Measurements from ENCODE around the gene DNM2. TPM values are rescaled to one million over a fixed set of nuclear protein-coding genes. Genes with fewer than 3 reads are reported as not detected.

The DNM2 gene
- total and polyA plus RNA-seq, 2 of the 13 experiments (the other 11 are each of a cell fraction or from before 2014, with no cell fraction given): 41.7 to 59.8 TPM

DNA sequence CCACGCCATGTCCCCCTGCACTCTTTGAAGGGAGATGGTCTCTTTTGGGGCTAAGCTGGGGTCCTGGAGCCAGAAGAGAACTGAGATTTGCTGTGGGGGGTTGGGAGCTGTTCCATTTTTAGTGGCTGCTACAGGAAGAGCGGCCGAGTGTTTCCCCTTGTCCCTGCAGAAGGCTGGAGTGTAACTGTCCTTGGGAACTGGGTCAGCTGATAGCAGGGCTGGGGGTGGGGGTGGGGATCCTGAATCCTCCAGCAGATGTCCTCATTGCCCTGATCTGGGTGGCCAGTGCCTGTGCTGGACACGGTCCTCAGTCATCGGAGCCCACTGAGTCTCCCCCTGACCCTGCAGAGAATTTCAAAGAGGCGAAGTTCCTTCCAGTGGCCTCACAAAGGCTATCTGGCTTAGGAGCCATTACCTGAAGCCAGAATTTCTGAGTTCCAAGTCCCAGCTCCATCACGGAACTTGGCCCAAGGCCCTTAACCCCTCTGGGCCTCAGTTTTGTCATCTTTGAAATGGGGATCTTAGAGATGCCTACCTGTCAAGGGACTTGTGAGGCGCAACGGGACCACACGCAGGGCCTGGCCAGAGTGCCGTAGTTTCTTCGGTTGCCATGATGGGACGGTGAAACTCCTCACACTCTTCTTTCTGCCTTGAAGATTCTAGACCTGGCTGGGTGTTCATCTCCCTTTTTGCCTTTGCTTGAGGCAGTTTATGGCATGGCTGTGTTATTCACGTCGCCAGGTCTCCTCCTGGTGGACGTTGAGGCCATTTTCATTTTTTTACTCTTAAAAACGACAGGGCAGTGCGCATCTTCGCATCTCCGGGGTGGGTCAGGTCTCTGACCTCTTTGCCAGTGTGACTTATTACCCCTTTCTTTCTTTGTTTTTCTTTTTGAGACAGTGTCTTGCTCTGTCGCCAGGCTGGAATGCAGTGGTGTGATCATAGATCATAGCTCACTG lies 51.9 kb downstream of the DNM2 start (continued):
- TF ChIP-seq, protein P1, sequence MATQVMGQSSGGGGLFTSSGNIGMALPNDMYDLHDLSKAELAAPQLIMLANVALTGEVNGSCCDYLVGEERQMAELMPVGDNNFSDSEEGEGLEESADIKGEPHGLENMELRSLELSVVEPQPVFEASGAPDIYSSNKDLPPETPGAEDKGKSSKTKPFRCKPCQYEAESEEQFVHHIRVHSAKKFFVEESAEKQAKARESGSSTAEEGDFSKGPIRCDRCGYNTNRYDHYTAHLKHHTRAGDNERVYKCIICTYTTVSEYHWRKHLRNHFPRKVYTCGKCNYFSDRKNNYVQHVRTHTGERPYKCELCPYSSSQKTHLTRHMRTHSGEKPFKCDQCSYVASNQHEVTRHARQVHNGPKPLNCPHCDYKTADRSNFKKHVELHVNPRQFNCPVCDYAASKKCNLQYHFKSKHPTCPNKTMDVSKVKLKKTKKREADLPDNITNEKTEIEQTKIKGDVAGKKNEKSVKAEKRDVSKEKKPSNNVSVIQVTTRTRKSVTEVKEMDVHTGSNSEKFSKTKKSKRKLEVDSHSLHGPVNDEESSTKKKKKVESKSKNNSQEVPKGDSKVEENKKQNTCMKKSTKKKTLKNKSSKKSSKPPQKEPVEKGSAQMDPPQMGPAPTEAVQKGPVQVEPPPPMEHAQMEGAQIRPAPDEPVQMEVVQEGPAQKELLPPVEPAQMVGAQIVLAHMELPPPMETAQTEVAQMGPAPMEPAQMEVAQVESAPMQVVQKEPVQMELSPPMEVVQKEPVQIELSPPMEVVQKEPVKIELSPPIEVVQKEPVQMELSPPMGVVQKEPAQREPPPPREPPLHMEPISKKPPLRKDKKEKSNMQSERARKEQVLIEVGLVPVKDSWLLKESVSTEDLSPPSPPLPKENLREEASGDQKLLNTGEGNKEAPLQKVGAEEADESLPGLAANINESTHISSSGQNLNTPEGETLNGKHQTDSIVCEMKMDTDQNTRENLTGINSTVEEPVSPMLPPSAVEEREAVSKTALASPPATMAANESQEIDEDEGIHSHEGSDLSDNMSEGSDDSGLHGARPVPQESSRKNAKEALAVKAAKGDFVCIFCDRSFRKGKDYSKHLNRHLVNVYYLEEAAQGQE (IDR thresholded peaks at IDR 0.05; ENCODE audit: borderline replicate concordance in 1 of 2, low read depth in 1 of 2, low read length in 2 of 2): no peak
- TF ChIP-seq, protein P2, sequence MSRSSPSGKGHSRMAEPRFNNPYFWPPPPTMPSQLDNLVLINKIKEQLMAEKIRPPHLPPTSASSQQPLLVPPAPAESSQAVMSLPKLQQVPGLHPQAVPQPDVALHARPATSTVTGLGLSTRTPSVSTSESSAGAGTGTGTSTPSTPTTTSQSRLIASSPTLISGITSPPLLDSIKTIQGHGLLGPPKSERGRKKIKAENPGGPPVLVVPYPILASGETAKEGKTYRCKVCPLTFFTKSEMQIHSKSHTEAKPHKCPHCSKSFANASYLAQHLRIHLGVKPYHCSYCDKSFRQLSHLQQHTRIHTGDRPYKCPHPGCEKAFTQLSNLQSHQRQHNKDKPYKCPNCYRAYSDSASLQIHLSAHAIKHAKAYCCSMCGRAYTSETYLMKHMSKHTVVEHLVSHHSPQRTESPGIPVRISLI (CRISPR knock-in tag; IDR thresholded peaks at IDR 0.05; ENCODE audit: borderline replicate concordance): no peak
- TF ChIP-seq ZSCAN25 (CRISPR knock-in tag; IDR thresholded peaks at IDR 0.05) (no peak), ZFP37 (CRISPR knock-in tag; IDR thresholded peaks at IDR 0.05; ENCODE audit: borderline replicate concordance) (no peak), ZKSCAN8 (CRISPR knock-in tag; IDR thresholded peaks at IDR 0.05; ENCODE audit: borderline replicate concordance) (no peak), ZNF225 (CRISPR knock-in tag; IDR thresholded peaks at IDR 0.05) (no peak), POLR2G (IDR thresholded peaks at IDR 0.05; ENCODE audit: low read depth, low read length) (no peak), NFATC3 (CRISPR knock-in tag; IDR thresholded peaks at IDR 0.05) (no peak), MAFG (CRISPR knock-in tag; IDR thresholded peaks at IDR 0.05) (no peak), ZNF333 (CRISPR knock-in tag; IDR thresholded peaks at IDR 0.05; ENCODE audit: borderline replicate concordance) (no peak), JARID2 (CRISPR knock-in tag; IDR thresholded peaks at IDR 0.05; ENCODE audit: insufficient replicate concordance) (no peak)
- TF ChIP-seq, protein P3, sequence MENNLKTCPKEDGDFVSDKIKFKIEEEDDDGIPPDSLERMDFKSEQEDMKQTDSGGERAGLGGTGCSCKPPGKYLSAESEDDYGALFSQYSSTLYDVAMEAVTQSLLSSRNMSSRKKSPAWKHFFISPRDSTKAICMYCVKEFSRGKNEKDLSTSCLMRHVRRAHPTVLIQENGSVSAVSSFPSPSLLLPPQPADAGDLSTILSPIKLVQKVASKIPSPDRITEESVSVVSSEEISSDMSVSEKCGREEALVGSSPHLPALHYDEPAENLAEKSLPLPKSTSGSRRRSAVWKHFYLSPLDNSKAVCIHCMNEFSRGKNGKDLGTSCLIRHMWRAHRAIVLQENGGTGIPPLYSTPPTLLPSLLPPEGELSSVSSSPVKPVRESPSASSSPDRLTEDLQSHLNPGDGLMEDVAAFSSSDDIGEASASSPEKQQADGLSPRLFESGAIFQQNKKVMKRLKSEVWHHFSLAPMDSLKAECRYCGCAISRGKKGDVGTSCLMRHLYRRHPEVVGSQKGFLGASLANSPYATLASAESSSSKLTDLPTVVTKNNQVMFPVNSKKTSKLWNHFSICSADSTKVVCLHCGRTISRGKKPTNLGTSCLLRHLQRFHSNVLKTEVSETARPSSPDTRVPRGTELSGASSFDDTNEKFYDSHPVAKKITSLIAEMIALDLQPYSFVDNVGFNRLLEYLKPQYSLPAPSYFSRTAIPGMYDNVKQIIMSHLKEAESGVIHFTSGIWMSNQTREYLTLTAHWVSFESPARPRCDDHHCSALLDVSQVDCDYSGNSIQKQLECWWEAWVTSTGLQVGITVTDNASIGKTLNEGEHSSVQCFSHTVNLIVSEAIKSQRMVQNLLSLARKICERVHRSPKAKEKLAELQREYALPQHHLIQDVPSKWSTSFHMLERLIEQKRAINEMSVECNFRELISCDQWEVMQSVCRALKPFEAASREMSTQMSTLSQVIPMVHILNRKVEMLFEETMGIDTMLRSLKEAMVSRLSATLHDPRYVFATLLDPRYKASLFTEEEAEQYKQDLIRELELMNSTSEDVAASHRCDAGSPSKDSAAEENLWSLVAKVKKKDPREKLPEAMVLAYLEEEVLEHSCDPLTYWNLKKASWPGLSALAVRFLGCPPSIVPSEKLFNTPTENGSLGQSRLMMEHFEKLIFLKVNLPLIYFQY (CRISPR knock-in tag; IDR thresholded peaks at IDR 0.05; ENCODE audit: borderline replicate concordance): peak; percentile 71; the same call in 1 of the 2 replicates
- TF ChIP-seq, protein P4, sequence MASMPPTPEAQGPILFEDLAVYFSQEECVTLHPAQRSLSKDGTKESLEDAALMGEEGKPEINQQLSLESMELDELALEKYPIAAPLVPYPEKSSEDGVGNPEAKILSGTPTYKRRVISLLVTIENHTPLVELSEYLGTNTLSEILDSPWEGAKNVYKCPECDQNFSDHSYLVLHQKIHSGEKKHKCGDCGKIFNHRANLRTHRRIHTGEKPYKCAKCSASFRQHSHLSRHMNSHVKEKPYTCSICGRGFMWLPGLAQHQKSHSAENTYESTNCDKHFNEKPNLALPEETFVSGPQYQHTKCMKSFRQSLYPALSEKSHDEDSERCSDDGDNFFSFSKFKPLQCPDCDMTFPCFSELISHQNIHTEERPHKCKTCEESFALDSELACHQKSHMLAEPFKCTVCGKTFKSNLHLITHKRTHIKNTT (CRISPR knock-in tag; IDR thresholded peaks at IDR 0.05): no peak

All from HepG2 (cell line).